ENCODE results near the gene NRG3.

DNA sequence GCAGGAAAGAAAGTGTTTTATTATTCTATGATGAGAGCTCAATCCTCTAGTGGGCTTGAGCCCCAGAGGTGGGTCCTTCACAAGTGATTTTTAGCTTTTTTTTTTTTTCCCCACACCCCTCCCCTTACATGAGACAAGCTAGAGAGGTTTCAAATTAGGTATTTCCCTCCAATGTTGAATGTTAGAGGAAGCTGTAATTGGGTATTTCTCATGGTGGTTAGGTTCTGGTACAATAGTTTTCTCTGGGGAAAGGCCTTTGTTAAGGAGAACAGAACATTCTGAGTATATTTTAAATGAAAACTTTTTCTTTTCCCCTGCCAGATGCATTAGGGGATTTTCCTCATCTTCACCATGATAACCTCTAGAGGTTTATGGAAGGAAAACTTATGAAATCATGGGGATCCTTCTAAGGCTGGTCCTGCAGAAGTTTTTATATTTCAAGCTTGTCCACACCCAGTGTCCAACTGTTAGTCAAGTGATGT is 1039.7 kb downstream of the NRG3 start:
- TF ChIP-seq, protein P1, sequence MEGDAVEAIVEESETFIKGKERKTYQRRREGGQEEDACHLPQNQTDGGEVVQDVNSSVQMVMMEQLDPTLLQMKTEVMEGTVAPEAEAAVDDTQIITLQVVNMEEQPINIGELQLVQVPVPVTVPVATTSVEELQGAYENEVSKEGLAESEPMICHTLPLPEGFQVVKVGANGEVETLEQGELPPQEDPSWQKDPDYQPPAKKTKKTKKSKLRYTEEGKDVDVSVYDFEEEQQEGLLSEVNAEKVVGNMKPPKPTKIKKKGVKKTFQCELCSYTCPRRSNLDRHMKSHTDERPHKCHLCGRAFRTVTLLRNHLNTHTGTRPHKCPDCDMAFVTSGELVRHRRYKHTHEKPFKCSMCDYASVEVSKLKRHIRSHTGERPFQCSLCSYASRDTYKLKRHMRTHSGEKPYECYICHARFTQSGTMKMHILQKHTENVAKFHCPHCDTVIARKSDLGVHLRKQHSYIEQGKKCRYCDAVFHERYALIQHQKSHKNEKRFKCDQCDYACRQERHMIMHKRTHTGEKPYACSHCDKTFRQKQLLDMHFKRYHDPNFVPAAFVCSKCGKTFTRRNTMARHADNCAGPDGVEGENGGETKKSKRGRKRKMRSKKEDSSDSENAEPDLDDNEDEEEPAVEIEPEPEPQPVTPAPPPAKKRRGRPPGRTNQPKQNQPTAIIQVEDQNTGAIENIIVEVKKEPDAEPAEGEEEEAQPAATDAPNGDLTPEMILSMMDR (tag by site-specific recombination; IDR thresholded peaks at IDR 0.05): no peak
- TF ChIP-seq ZNF530 (tag by site-specific recombination; IDR thresholded peaks at IDR 0.05; ENCODE audit: low read depth) (no peak), ZNF114 (tag by site-specific recombination; IDR thresholded peaks at IDR 0.05) (no peak), SP2 (tag by site-specific recombination; IDR thresholded peaks at IDR 0.05) (no peak), ZNF121 (tag by site-specific recombination; IDR thresholded peaks at IDR 0.05) (no peak), TCF7L2 (IDR thresholded peaks at IDR 0.05; ENCODE audit: borderline replicate concordance, low read depth, low read length) (no peak), ZNF138 (tag by site-specific recombination; IDR thresholded peaks at IDR 0.05; ENCODE audit: borderline replicate concordance) (no peak), ZNF426 (tag by site-specific recombination; IDR thresholded peaks at IDR 0.05) (no peak), ZNF596 (tag by site-specific recombination; IDR thresholded peaks at IDR 0.05) (no peak), ZNF48 (tag by site-specific recombination; IDR thresholded peaks at IDR 0.05) (no peak), ZNF843 (tag by site-specific recombination; IDR thresholded peaks at IDR 0.05) (no peak), ZNF274 (IDR thresholded peaks at IDR 0.05; ENCODE audit: low read length) (no peak), ZNF274 (tag by site-specific recombination; IDR thresholded peaks at IDR 0.05; ENCODE audit: borderline replicate concordance) (no peak)
- TF ChIP-seq, protein P2, sequence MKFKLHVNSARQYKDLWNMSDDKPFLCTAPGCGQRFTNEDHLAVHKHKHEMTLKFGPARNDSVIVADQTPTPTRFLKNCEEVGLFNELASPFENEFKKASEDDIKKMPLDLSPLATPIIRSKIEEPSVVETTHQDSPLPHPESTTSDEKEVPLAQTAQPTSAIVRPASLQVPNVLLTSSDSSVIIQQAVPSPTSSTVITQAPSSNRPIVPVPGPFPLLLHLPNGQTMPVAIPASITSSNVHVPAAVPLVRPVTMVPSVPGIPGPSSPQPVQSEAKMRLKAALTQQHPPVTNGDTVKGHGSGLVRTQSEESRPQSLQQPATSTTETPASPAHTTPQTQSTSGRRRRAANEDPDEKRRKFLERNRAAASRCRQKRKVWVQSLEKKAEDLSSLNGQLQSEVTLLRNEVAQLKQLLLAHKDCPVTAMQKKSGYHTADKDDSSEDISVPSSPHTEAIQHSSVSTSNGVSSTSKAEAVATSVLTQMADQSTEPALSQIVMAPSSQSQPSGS (tag by site-specific recombination; IDR thresholded peaks at IDR 0.05; ENCODE audit: low read depth): no peak
- TF ChIP-seq, protein P3, sequence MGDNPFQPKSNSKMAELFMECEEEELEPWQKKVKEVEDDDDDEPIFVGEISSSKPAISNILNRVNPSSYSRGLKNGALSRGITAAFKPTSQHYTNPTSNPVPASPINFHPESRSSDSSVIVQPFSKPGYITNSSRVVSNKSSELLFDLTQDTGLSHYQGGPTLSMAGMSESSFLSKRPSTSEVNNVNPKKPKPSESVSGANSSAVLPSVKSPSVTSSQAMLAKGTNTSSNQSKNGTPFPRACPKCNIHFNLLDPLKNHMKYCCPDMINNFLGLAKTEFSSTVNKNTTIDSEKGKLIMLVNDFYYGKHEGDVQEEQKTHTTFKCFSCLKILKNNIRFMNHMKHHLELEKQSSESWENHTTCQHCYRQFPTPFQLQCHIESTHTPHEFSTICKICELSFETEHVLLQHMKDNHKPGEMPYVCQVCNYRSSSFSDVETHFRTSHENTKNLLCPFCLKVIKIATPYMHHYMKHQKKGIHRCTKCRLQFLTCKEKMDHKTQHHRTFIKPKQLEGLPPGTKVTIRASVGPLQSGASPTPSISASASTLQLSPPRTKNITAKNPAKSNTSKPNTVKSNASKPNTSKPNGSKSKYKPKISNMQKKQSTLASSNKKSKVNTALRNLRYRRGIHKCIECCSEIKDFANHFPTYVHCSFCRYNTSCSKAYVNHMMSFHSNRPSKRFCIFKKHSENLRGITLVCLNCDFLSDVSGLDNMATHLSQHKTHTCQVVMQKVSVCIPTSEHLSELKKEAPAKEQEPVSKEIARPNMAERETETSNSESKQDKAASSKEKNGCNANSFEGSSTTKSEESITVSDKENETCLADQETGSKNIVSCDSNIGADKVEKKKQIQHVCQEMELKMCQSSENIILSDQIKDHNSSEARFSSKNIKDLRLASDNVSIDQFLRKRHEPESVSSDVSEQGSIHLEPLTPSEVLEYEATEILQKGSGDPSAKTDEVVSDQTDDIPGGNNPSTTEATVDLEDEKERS (tag by site-specific recombination; IDR thresholded peaks at IDR 0.05): no peak

All from HEK293 (cell line).